WI38 (cell line): ENCODE data around the gene ATP1B3.
"Not testable (repeated sequence)": the region's sequence is repeated elsewhere in the genome, so short reads cannot be mapped to it uniquely, and the experiment has no call there.

Source experiments
- H3K4me3 ChIP-seq: 2 replicates; pipeline ENCODE4 v1.5.1; 2011; ENCODE audit warnings: low read depth, mild to moderate bottlenecking, control low read depth, low read length
- CTCF ChIP-seq: IDR thresholded peaks from 2 replicates; pipeline ENCODE4 v1.5.1; 2012; ENCODE audit warnings: low read depth, mild to moderate bottlenecking, control low read depth, low read length

The ATP1B3 gene

GRCh38 chr3:141840737-141841544 is 35.5 kb upstream of the ATP1B3 start:
- no peak overlapping the region for H3K4me3 ChIP-seq
- TF ChIP-seq CTCF, result no peak

- no peak for TF ChIP-seq CTCF
- H3K4me3 ChIP-seq, result no peak overlapping the region
Measured at GRCh38 chr3:141844108-141844507, 32.3 kb upstream of the ATP1B3 start.

- H3K4me3 ChIP-seq, result no peak overlapping the region
- TF ChIP-seq CTCF, result no peak
Measured at GRCh38 chr3:141844812-141845211, 31.6 kb upstream of the ATP1B3 start.

- no peak overlapping the region for H3K4me3 ChIP-seq
- no peak for TF ChIP-seq CTCF
Measured at GRCh38 chr3:141845407-141846049, 30.9 kb upstream of the ATP1B3 start.

- H3K4me3 ChIP-seq, result no peak overlapping the region
- no peak for TF ChIP-seq CTCF
Measured at GRCh38 chr3:141846050-141846433, 30.4 kb upstream of the ATP1B3 start.

- not testable (repeated sequence) for H3K4me3 ChIP-seq
Measured at GRCh38 chr3:141848159-141848748, 28.2 kb upstream of the ATP1B3 start.

GRCh38 chr3:141849056-141849815 is 27.2 kb upstream of the ATP1B3 start:
- TF ChIP-seq CTCF, result no peak
- no peak overlapping the region for H3K4me3 ChIP-seq
